ENCODE data around the gene CALML6.

- TF ChIP-seq PHF8 (IDR thresholded peaks at IDR 0.05; ENCODE audit: borderline replicate concordance, low read depth) (no peak), RFX5 (IDR thresholded peaks at IDR 0.05) (no peak), SREBF2 (IDR thresholded peaks at IDR 0.05) (no peak), CEBPB (IDR thresholded peaks at IDR 0.05) (no peak)
These were observed 11.3 kb downstream of the CALML6 start for GRCh38 chr1:1926346-1926811.
